ENCODE data around the gene SNCB.

GRCh38 chr5:176676361-176676824 is 46.1 kb upstream of the SNCB start:
- TF ChIP-seq SUZ12 (IDR thresholded peaks at IDR 0.05; ENCODE audit: low read depth, low read length) = no peak
- no peak for TF ChIP-seq CTCF (CRISPR knock-in tag; IDR thresholded peaks at IDR 0.05)
- no peak for TF ChIP-seq HNRNPL (IDR thresholded peaks at IDR 0.05; ENCODE audit: low read depth, low read length)
